DMS79 (cell line): Measurements from ENCODE around the gene ANKIB1.

ENCODE experiments used
- DNase-seq: peaks from one replicate; lab custom pipeline; 2025; lab: John Stamatoyannopoulos, UW

Gene ANKIB1

DNA sequence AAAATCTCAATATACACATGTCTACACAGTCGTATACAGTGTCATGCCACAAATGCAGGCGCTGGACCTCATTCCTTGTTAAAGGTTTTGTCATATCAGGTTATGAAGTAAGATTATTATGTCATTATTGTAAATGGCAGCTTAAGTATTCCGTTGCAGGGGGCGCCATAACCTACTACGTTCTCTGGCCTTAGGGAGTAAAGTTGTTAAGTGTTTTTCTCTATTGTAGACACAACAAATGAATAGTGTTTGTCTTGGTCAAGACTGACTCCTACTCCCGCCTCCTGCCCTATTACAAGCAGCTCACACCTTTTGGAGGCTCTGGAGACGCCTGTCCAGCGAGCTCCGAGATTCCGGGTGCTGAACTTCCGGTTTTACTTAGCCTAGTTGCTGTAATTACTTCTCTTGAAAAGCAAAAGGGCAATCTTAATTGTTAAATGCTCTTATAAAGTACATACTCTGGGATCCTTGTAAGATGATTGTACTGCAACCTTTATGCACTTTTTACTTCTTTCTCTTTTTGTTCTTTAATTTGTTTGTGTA, 202.5 kb downstream of the ANKIB1 start:
- peak; percentile 22 for DNase-seq
